GM18498 (cell line): Measurements from ENCODE around the gene NPLOC4.
"Not testable (repeated sequence)": the region's sequence is repeated elsewhere in the genome, so short reads cannot be mapped to it uniquely, and the experiment has no call there.

Experiments
- ATAC-seq: cut with Tn5 transposase; IDR thresholded peaks from one replicate; pipeline ENCODE4 v1.9.1; 2021; ENCODE audit warnings: mild to moderate bottlenecking, moderate library complexity; ENCODE audit not compliant: unreplicated experiment

The NPLOC4 gene

DNA sequence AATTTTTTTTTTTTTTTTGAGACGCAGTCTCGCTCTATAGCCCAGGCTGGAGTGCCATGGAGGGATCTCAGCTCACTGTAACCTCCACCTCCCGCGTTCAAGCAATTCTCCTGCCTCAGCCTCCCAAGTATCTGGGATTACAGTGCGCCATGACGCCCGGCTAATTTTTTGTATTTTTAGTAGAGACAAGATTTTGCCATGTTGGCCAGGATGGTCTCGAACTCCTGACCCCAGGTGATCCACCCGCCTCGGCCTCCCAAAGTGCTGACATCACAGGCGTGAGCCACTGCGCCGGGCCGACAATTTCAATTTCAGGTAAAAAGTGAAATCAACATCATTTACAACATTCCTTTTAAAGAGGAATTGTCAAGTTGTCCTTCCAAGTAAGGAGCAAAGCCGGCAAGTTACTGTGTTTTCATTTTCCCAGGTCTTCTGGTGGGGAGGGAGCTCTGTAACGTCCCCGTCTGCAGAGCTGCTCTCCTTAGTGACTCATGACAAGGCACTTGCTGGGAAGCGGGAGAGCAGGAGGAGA, 873 bp downstream of the NPLOC4 start:
- ATAC-seq = peak; percentile 14

DNA sequence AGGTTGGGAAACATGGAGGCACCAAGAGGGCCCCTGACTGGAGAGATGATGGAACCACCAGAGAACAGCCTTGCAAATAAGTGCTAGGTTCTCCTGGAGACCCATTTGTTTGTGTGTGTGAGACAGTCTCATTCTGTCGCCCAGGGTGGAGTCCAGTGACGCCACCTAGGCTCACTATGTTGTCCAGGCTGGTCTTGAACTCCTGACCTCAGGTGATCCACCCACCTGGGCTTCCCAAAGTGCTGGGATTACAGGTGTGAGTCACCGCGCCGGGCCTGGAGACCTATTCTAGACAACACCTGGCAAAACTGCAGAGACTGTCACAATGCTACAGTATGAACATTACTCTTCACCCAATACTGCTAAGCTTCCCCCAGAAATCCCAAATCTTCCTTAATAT, 1.5 kb downstream of the NPLOC4 start:
- ATAC-seq = no peak

DNA sequence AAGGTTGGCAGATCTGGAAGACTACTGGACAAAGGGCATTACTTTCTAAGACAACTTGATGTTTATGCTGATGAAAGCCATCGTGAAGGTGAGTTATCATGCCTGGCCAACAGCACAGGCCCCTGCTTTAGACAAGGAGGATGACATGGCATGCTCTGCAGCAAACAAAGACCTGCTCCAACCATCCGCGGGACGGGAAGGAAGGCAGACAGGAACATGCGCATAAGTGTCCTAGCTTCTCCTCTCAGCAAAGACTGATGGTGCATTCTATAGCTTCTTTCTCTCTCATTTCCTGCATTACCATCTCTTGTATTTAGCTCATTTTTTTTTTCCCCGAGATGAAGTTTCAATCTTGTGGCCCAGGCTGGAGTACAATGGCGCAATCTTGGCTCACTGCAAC, 5.4 kb downstream of the NPLOC4 start:
- ATAC-seq = no peak

DNA sequence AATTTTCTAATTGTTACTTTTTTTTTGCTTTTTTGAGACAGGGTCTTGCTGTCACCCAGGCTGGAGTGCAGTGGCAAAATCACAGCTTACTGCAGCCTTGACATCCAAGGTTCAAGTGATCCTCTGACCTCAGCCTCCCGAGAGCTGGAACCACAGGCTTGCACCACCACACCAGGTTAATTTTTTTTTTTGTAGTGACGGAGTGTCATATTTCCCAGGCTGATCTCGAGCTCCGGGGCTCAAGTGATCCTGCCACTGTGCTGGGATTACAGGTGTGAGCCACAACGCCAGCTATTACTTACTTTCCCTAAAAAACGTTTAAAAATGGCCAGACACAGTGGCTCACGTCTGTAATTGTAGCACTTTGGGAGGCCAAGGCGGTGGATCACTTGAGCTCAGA, 6.6 kb downstream of the NPLOC4 start:
- ATAC-seq = no peak

DNA sequence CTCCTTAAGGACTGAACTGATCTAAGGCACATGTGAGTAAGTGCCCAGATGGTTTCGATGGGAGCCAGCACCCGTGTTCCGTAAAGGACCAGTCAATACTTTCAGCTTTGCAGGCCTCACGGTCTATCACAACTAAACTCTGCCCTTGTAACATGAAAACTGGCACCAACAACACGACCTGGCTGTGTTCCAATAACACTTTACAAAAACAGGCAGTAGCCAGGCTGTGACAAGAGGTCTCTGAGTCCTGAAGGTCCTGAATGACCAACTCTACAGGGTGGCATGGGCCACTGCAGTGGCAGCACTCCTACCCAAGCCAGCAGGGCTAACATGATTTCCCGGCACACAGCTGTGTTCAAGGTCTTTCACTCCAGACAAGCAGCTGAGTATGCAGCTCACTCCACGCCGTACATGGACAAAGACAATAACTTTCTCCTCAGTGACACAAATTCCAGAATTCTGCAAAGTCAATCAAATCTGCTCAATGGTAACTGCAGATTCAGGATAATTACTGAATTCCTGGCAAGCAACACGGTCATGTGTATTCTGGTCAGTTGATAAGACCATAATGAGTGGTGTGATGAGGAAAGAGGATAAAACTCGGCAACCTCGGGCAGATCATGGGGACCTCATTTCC, 15.3 kb downstream of the NPLOC4 start:
- no peak for ATAC-seq

DNA sequence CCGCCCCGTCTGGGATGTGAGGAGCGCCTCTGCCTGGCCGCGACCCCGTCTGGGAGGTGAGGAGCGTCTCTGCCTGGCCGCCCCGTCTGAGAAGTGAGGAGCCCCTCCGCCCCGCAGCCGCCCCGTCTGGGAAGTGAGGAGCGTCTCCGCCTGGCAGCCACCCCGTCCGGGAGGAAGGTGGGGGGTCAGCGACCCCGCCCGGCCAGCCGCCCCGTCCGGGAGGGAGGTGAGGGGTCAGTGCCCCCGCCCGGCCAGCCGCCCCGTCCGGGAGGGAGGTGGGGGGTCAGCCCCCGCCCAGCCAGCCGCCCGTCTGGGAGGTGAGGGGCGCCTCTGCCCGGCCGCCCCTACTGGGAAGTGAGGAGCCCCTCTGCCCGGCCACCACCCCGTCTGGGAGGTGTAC, 18.6 kb downstream of the NPLOC4 start:
- not testable (repeated sequence) for ATAC-seq

DNA sequence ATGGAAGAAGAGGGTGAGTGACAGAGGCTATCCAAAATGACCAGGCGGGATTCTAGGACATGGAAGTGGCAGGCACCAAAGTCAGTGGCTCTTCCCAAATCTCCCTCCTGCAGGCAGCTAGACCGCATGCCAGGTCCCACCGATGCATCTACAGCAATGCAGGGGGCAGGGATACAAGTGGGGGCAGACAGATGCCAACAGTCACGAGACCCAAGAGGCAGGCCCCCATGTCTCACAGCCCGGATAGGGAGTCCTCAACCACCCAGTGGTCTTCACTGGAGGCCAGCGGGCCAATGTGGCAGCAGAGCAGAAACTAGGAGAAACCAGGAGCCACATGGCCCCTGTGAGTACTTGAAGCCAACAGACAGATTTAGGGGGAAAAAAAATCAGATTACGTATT, 20.0 kb downstream of the NPLOC4 start:
- no peak for ATAC-seq

DNA sequence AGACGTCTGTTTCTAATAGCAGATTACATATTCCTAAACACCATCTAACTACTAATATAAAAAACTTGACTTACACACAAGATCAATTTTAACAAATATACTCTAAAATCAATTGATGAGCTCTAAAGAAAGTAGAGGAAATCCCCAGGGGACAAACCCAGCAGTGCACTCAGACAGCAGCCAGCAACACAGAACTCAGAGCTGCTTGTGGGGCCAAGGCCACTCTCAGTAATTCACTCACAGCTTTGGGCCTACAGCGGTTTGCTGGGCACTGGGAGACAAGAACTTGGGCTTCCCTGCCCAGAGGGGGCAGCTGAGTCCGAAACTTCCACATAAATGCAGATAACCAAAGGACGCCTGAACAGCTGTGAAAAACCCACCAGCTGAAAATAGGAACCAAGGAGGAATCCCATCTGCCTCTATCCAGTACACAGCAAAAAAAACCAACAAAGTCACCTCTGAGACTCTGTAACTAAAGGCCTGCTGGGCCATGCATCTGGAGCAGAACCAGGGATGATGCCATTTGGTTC, 21.4 kb downstream of the NPLOC4 start:
- no peak for ATAC-seq

DNA sequence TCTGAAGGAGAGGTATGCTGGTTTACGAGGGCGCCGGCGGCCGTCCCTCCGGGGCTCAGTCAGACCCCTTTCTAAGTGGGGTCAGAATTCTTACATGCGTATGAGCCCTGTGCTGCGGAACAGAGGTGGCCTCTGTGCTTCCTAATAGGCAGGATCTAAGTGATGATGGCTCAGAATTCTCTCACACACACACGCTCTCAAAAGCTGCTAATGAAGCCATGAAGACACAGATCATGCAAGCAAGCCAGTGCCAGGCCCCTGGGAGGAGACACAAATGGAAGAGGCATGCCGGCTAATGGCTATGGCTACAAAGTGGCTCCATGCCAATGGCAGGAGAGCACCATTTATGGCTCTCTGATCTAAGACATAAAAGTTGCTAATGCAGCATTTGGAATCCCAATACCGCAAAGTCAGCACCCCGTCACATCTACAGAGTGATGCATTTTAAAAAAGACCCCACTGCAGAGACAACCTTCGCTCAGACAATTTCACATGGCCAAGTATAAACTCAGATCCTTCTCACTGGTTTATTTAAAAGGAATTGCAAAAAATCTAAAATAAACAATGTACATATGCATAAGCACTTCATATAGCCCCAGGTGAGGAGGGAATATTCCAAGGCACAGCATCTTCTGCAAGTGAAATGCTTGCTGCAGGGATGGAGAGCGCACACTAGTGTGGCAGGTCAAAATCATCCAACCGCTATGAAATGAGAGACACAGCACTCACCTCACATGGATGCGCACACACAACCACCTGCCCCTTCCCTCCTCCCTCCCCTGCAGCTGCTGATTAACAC, 24.5 kb downstream of the NPLOC4 start:
- ATAC-seq = no peak

DNA sequence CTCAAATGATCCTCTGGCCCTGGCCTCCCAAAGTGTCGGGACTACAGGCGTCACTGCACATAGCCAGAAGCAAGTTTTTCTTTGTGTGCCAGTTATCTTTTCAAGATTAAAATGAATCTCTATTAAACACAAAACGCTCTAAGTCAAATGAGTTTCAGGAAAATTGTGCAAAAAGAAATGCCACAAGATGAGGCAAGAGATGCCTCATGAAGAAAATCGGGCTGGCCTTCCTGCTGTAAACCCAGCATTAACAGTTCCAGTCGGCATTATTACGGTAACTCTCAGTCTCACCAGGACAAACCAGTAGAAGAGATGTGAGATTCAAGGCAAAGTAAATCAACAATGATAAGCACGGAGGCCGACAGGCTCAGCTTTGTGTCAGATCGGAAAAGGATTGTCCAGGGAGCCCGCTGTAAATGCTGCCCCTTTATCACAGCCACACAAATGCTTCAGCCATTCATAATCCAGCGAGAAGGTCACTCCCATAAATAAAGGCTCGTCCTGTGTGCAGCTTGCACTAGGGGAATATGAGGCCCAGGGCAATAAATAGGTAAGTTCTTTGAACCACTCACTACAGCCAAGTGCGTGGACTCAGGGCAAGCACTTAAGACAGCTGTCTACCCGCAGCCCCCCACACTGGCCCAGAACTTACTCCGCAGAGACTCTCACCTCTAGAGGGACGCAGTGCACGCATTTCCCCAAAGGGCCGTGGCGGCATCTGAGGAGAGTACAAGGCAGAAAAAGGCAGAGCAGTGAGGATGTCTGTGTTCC, 27.2 kb downstream of the NPLOC4 start:
- no peak for ATAC-seq

DNA sequence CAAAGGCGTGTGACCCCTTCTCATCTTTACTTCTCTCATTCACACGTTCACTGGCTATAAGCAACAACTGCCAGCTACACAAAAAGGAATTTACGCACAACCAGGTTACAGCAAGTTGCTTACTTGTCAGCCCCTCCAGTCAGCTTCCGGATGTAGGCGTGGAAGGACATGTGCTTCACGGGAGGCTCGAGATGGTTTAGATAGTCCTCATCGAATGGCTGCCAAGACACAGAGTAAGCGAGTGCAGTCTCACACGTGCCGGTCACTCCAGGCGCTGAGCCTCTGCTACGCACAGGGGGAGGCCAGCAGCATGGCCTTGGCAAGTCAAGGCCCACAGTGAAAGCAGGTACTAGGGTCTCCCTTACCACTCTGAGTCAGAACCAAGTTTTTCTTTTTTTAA, 28.3 kb downstream of the NPLOC4 start:
- ATAC-seq = no peak

DNA sequence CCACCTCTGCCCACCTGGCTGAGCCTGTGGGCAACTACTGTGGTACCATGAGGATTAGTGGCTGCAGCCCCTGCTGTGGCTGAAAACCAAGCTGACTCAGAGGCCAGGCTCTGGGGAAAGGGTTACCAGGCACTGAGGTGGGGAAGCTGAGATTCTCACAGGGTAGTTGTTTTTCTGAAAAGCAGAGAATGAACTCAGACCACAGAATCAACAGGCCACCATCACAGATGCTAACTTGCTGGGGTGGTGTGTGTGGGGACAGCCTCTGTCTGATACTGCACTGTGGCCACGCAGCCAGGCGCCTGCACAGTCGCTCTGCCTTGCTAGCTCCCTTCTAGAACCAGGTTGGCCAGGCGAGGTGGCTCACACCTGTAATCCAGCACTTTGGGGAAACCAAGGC, 28.8 kb downstream of the NPLOC4 start:
- ATAC-seq = no peak

DNA sequence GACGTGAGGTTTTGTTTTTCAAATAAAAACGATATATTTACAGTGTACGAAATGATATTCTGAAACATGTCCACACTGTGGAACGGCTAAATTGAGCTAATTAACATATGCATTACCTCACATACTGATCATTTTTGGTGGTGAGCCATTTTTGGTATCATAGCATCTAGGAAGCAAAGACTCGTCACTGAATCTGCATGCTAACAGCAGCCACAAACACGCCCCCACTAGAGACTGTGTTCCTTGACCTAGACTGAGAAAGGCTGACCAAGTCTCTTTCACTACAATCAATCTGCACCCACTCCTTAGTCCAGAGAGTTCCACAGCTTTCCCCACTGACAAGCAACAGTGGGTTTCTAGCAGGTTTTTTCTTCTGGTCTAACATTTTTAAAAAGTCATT, 29.5 kb downstream of the NPLOC4 start:
- no peak for ATAC-seq

DNA sequence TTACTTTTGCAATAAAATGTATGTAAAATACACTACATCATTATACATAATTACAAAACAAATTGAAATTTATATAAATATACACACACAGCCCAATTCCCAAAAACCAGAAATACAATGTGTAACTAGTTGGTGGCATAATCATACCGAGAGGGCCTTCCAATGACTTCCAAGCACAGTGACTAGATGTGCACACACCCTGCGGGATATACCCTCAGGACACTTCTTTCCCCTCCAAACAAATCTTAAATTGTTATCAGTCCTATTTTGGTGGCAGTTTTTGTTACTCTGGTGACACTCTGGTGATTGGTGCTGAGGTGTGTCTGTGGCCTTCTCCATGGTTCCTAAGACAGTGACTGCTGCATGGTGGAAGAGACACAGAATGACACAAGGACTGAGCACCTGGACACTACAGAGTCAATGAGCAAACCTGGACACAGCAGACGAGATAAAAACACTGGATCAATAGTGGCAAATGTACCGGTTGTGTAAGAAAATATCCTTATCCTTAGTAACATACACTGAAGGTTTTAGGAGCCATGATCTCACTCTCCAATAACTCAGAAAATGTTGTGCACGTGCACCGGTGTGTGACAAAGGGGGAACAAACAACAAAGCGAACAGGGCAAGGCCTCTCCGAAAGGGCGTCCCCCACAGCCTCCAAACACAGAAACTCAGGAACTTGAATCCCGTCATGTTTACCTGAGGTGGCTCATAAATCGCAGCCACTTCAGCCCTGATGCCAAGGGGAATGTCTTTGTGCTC, 32.9 kb downstream of the NPLOC4 start:
- ATAC-seq = no peak

DNA sequence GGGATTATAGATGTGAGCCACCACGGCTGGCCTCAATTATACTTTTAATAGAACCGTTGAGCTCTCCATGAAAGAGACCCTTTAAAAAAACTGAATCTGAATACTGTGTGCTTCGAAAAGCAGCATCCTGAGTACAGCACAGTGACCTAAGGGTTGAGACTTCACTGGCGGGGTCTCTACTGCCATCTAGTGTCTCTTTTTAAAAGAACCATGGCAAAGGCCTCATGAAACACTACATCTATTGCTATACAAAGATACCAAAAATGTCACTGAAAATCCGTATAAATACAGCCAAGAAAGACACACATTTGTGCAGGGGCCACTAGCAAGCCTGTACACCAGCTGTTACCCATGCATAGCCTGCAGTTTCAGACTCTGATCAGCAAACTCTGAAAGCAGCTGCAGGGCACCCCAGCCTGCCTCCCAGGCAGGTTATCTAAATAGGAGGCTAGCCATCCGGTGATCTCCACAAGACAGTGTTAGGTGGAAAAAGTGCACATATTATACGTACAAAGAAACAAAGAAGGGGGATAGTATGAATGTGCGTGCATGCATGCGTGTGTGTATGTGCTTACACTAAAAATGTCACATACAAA, 35.3 kb downstream of the NPLOC4 start:
- peak; percentile 44 for ATAC-seq

DNA sequence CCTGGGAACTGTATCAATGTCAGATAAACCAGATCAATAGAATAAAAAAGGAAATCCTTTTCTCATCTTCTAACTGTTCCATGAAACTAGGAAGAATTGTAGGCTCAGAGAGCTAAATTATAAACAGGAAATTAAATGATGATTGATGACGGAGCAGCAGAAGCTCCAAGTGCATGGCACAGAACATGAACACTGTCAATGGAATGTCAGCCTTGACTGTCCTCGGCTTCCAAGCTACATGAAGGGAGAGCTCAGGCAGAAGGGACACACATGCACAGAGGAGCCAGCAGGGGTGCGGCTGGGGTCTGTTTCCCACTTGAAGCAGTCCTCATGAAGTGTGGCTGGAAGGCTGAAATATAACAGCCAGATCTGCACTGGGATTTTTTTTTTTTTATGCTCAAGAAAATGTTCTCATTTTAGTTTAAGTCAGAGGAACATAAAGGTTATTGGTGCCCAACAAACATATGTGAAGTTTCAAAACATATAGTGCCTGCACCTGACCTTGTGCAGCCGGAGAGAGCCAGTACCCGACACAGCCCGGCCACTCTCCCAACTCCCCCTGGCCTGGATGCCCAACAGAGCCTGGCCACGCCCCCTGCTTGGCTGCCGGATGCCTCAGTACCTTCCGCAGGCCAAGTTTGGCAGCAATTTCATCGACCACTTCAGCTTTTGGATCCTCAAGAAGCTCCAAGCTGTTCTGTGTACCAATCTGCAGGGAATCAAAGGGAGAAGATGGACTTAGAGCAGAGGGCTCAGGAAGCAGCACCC, 37.0 kb downstream of the NPLOC4 start:
- ATAC-seq = no peak

DNA sequence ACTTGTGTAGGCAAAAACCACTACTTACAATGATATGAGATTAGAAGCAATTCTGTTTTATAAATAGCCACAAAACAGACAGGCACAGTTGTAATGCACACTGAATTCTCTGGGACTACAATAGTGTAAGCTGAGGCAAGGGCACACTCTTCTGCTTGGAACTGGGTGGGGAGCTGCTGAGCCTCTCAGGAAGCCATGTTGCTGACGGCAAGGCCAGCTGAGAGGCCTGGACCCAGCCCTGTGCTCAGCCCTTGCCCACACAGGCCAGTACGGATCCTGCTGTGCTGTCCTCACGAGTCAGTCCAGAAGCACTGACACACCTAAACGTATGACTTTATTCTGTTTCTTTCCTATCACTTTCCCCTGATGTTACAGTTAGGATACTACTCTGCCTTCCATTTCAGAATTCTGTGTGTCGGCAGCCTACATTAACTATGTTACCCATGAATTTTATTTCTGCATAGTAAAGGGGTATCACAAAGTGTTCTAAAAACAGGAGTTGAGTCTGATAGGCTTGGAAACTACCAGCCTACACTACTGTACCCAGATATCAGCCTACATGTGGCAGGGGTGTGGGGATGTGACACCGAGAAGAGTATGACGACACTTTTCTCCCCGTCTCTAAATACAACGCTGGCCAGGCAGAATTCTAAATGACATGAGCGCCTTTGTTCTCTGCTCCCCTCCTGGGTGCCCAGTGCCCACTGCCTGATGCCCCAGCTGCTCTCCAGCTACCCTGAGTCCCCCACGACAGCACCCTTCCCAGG, 43.6 kb downstream of the NPLOC4 start:
- ATAC-seq = no peak

DNA sequence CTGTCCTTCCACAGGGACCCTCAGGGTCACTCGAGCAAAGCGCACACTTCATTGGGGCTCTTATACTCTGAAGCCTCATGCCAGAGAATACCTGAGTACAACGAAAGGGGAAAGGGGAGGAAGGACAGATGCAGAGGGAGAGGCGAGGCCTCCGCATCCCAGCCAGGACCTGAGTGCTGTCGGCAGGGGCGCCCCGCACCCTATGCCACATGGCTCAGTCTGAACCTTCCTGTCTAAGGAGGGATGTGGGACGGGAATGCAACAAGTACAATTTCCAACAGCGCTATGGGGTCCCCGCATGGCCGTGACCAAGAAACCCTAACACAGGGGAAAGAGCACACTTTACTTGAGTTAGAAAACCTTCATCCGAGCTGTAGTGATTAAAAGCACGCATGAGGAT, 44.9 kb downstream of the NPLOC4 start:
- ATAC-seq = no peak

DNA sequence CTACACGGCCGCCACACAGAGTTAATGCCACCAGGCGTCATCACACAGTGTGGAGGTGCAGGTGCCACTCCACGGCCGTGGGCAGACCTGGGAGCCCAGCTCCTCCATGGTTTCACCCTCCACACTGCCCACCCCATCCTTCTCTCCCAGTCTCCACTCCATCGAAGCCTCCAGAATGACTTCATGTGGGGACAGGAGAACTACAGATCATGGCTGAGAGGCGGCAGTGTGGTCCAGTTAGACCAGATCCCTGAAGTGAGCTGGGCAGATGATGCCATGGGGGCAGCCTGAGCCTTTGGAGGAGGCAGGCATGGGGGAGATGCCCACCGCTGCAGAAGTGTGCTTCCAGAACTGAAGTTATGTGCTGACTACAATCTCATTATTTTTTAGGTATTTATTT, 46.8 kb downstream of the NPLOC4 start:
- no peak for ATAC-seq
